H9 (cell line): ENCODE data around the gene GIGYF1. TPM values are rescaled to one million over a fixed set of nuclear protein-coding genes. Genes with fewer than 3 reads are reported as not detected.
"Not testable (repeated sequence)": the region's sequence is repeated elsewhere in the genome, so short reads cannot be mapped to it uniquely, and the experiment has no call there.

Experiments used
- DNase-seq: peaks from one replicate; pipeline ENCODE4 v3.0.0-alpha.2; 2017
- H2AFZ ChIP-seq: one replicate; pipeline ENCODE4 v1.6.1; 2013; ENCODE audit warnings: mild to moderate bottlenecking, low read length, control low read depth, moderate library complexity
- H2AK5ac ChIP-seq: 2 replicates; pipeline ENCODE4 v1.6.1; 2013; ENCODE audit warnings: low read length, control low read depth, mixed read lengths; ENCODE audit not compliant: insufficient read length
- H2BK120ac ChIP-seq: one replicate; pipeline ENCODE4 v1.6.1; 2013; ENCODE audit warnings: low read depth, mild to moderate bottlenecking, low read length, control low read depth, inconsistent platforms; ENCODE audit not compliant: poor library complexity, severe bottlenecking
- H2BK12ac ChIP-seq: 2 replicates; pipeline ENCODE4 v1.6.1; 2013; ENCODE audit warnings: low read length, control low read depth, mixed read lengths, low read depth; ENCODE audit not compliant: insufficient read length
- H2BK15ac ChIP-seq: 2 replicates; pipeline ENCODE4 v1.6.1; 2013; ENCODE audit warnings: low read depth, low read length, control low read depth
- H2BK20ac ChIP-seq: one replicate; pipeline ENCODE4 v1.6.1; 2013; ENCODE audit warnings: low read depth, mild to moderate bottlenecking, low read length, control low read depth, inconsistent platforms; ENCODE audit not compliant: poor library complexity, severe bottlenecking
- H2BK5ac ChIP-seq: 2 replicates; pipeline ENCODE4 v1.6.1; 2013; ENCODE audit warnings: low read length, control low read depth, mixed read lengths; ENCODE audit not compliant: insufficient read length
- H3K14ac ChIP-seq: 2 replicates; pipeline ENCODE4 v1.6.1; 2013; ENCODE audit warnings: low read length, control low read depth; ENCODE audit not compliant: insufficient read depth
- H3K18ac ChIP-seq: 2 replicates; pipeline ENCODE4 v1.6.1; 2013; ENCODE audit warnings: low read depth, mild to moderate bottlenecking, mixed read lengths, low read length, control low read depth; ENCODE audit not compliant: insufficient read length
- H3K23ac ChIP-seq: 2 replicates; pipeline ENCODE4 v1.6.1; 2013; ENCODE audit warnings: low read length, control low read depth, mixed read lengths, low read depth; ENCODE audit not compliant: insufficient read length
- H3K23me2 ChIP-seq: 2 replicates; pipeline ENCODE4 v1.6.1; 2013; ENCODE audit warnings: low read depth, mild to moderate bottlenecking, mixed read lengths, low read length, control low read depth; ENCODE audit not compliant: insufficient read length, poor library complexity, severe bottlenecking
- H3K27ac ChIP-seq: 2 replicates; pipeline ENCODE4 v1.5.1; 2013; ENCODE audit warnings: low read length, control low read depth, mixed read lengths, low read depth; ENCODE audit not compliant: insufficient read length
- H3K27me3 ChIP-seq: 2 replicates; pipeline ENCODE4 v1.6.1; 2013; ENCODE audit warnings: low read length, control low read depth, inconsistent platforms; ENCODE audit not compliant: insufficient read depth
- H3K4ac ChIP-seq: 2 replicates; pipeline ENCODE4 v1.6.1; 2013; ENCODE audit warnings: low read depth, mild to moderate bottlenecking, control low read depth, inconsistent platforms, low read length, moderate library complexity
- H3K4me1 ChIP-seq: 2 replicates; pipeline ENCODE4 v1.6.1; 2013; ENCODE audit warnings: low read length, control low read depth, inconsistent platforms; ENCODE audit not compliant: insufficient read depth
- H3K4me2 ChIP-seq: 2 replicates; pipeline ENCODE4 v1.6.1; 2013; ENCODE audit warnings: low read length, control low read depth, mixed read lengths; ENCODE audit not compliant: insufficient read length, insufficient read depth
- H3K56ac ChIP-seq: 2 replicates; pipeline ENCODE4 v1.6.1; 2013; ENCODE audit warnings: low read depth, mild to moderate bottlenecking, mixed read lengths, low read length, control low read depth; ENCODE audit not compliant: insufficient read length
- H3K79me1 ChIP-seq: 2 replicates; pipeline ENCODE4 v1.6.1; 2013; ENCODE audit warnings: low read depth, mild to moderate bottlenecking, moderate library complexity, low read length, control low read depth, inconsistent platforms; ENCODE audit not compliant: insufficient read depth, poor library complexity, severe bottlenecking
- H3K79me2 ChIP-seq: 2 replicates; pipeline ENCODE4 v1.6.1; 2013; ENCODE audit warnings: low read length, control low read depth, inconsistent platforms; ENCODE audit not compliant: insufficient read depth
- H3K9ac ChIP-seq: 2 replicates; pipeline ENCODE4 v1.6.1; 2013; ENCODE audit warnings: low read length, control low read depth, mixed read lengths; ENCODE audit not compliant: insufficient read length; ENCODE audit errors: extremely low read depth
- H3K9me3 ChIP-seq: one replicate; pipeline ENCODE4 v1.6.1; 2013; ENCODE audit warnings: low read depth, low read length, inconsistent platforms; ENCODE audit not compliant: control insufficient read depth
- H3T11ph ChIP-seq: one replicate; pipeline ENCODE4 v1.6.1; 2013; ENCODE audit warnings: mild to moderate bottlenecking, low read length, control low read depth, inconsistent platforms
- H4K20me1 ChIP-seq: one replicate; pipeline ENCODE4 v1.6.1; 2013; ENCODE audit not compliant: control insufficient read depth, insufficient read length, insufficient read depth
- H4K5ac ChIP-seq: 2 replicates; pipeline ENCODE4 v1.6.1; 2013; ENCODE audit warnings: low read depth, mild to moderate bottlenecking, mixed read lengths, low read length, control low read depth; ENCODE audit not compliant: insufficient read length
- H4K8ac ChIP-seq: replicated peaks from 2 replicates; pipeline ENCODE4 v1.6.1; 2013; ENCODE audit warnings: low read length, control low read depth, mixed read lengths, low read depth; ENCODE audit not compliant: insufficient read length
- H4K91ac ChIP-seq: 2 replicates; pipeline ENCODE4 v1.6.1; 2013; ENCODE audit warnings: low read depth, mild to moderate bottlenecking, moderate library complexity, mixed read lengths, low read length, control low read depth; ENCODE audit not compliant: insufficient read length
- H3K27ac Mint-ChIP-seq, 3 experiments: 2 replicates in 2 of 3; 3 replicates in 1 of 3; pipeline ENCODE4 v1.8.0; 2020 to 2021; ENCODE audit warnings: mixed read lengths in 3 of 3, mild to moderate bottlenecking in 1 of 3, moderate library complexity in 1 of 3
- H3K27me3 Mint-ChIP-seq: 2 replicates; pipeline ENCODE4 v1.8.0; 2021; ENCODE audit warnings: low read depth, mild to moderate bottlenecking, moderate library complexity, mixed read lengths
- H3K36me3 Mint-ChIP-seq, 3 experiments: 2 replicates in 2 of 3; 3 replicates in 1 of 3; pipeline ENCODE4 v1.8.0; 2020 to 2021; ENCODE audit warnings: low read depth in 3 of 3, mixed read lengths in 3 of 3; ENCODE audit not compliant: insufficient read depth in 1 of 3
- H3K4me1 Mint-ChIP-seq, 2 experiments: 2 replicates each; pipeline ENCODE4 v1.8.0; 2020; ENCODE audit warnings: mixed read lengths in 2 of 2
- H3K4me3 Mint-ChIP-seq, 2 experiments: 2 replicates in 1 of 2; 3 replicates in 1 of 2; pipeline ENCODE4 v1.8.0; 2020 to 2021; ENCODE audit warnings: mild to moderate bottlenecking in 2 of 2, mixed read lengths in 2 of 2, moderate library complexity in 1 of 2
- H3K9me3 Mint-ChIP-seq, 2 experiments: 2 replicates in 1 of 2; 3 replicates in 1 of 2; pipeline ENCODE4 v1.8.0; 2020; ENCODE audit warnings: mild to moderate bottlenecking in 2 of 2, mixed read lengths in 2 of 2, moderate library complexity in 1 of 2
- WGBS: extraction: QIAGEN DNeasy Blood & Tissue Kit; methylation state at CpG from one replicate; pipeline ENCODE4 v1.1.7; 2013; ENCODE audit warnings: missing lambda C conversion rate, low lambda C conversion rate, mixed read lengths; ENCODE audit not compliant: insufficient read length; ENCODE audit errors: extremely low coverage; 5-methylcytosine and 5-hydroxymethylcytosine counted together
- total RNA-seq: library from RNA; stranded (reverse); gene quantifications from 2 replicates; pipeline ENCODE4 v1.2.1, GENCODE V29; 2021
- TF ChIP-seq, protein P1 (sequence below): fragments of 200-600 bp; sonication (generic); conservative IDR thresholded peaks from 3 replicates; pipeline ENCODE4 v1.8.0; 2021; ENCODE audit warnings: antibody characterized with exemption, mild to moderate bottlenecking

GIGYF1 gene
- total RNA-seq, 1 experiment from 2014 or later: 104 TPM

DNA sequence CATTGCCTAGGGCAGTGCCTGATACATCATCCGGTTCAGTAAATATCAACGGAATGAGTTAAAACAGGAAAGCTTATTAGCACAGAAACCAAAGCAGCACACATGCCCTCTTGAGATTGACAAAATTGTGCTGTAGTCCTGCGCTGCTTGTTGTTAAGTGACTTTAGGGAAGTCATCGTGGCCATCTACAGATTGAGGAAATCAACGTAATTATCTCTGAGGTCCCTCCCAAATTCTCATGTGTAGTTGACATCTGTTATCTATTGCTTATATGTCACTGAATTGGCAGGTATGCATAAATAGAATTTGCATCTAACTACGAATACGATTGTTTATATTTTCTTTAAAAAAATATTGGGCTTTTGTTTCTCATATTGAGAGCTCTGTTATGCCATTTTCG lies 24.0 kb downstream of the GIGYF1 start:
- Histone ChIP-seq H4K20me1 (no peaks in the 10 kb centered on the region), H3K4ac (no peak overlapping the region), H2BK20ac (no peak overlapping the region), H4K91ac (no peak overlapping the region), H3T11ph (no peak overlapping the region), H4K8ac (no peak overlapping the region), H2BK12ac (no peak overlapping the region), H2AFZ (no peak overlapping the region), H3K9me3 (no peaks in the 10 kb centered on the region), H2BK5ac (no peak overlapping the region), H3K18ac (no peak overlapping the region), H3K9ac (no peak overlapping the region), H2BK15ac (no peak overlapping the region), H2BK120ac (no peak overlapping the region), H3K4me2 (no peak overlapping the region), H3K4me1 (no peaks in the 10 kb centered on the region), H3K79me1 (no peaks in the 10 kb centered on the region), H3K23ac (no peak overlapping the region), H3K79me2 (no peaks in the 10 kb centered on the region), H3K23me2 (peaks cover 13% of the 10 kb centered on the region), H3K56ac (no peak overlapping the region), H2AK5ac (no peak overlapping the region), H3K27me3 (no peaks in the 10 kb centered on the region), H4K5ac (no peak overlapping the region), H3K27ac (no peak overlapping the region), H3K14ac (no peak overlapping the region)
- no peak for DNase-seq
- Mint-ChIP-seq H3K9me3 (no peaks in the 10 kb centered on the region; a peak in 2 of 5 replicates), H3K27ac (no peak overlapping the region), H3K4me3 (no peak overlapping the region), H3K36me3 (no peaks in the 10 kb centered on the region; a peak in 1 of 7 replicates), H3K4me1 (peaks cover 7 to 8% of the 10 kb centered on the region in 2 experiments), H3K27me3 (peaks cover 48% of the 10 kb centered on the region)
- WGBS: no CpG with 5 or more reads among the region's 8 CpGs
- TF ChIP-seq, protein P1, sequence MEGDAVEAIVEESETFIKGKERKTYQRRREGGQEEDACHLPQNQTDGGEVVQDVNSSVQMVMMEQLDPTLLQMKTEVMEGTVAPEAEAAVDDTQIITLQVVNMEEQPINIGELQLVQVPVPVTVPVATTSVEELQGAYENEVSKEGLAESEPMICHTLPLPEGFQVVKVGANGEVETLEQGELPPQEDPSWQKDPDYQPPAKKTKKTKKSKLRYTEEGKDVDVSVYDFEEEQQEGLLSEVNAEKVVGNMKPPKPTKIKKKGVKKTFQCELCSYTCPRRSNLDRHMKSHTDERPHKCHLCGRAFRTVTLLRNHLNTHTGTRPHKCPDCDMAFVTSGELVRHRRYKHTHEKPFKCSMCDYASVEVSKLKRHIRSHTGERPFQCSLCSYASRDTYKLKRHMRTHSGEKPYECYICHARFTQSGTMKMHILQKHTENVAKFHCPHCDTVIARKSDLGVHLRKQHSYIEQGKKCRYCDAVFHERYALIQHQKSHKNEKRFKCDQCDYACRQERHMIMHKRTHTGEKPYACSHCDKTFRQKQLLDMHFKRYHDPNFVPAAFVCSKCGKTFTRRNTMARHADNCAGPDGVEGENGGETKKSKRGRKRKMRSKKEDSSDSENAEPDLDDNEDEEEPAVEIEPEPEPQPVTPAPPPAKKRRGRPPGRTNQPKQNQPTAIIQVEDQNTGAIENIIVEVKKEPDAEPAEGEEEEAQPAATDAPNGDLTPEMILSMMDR: no peak

DNA sequence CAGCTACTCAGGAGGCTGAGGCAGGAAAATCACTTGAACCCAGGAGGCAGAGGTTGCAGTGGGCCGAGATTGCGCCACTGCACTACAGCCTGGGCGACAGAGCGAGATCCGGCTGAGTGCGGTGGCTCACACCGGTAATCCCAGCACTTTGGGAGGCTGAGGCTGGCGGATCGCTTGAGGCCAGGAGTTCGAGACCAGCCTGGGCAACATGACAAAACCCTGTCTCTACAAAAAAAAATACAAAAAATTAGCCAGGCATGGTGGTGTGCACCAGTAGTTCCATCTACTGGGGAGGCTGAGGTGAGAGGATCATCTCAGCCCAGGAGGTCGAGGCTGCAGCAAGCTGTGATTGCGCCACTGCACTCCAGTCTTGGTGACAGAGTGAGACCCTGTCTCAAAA lies 24.9 kb downstream of the GIGYF1 start:
- not testable (repeated sequence) for H3K56ac ChIP-seq, H3K18ac ChIP-seq, H3K23me2 ChIP-seq, DNase-seq, H2BK15ac ChIP-seq, H3K14ac ChIP-seq, H3T11ph ChIP-seq, H3K79me2 ChIP-seq, H3K4me2 ChIP-seq, H3K36me3 Mint-ChIP-seq, H3K27ac Mint-ChIP-seq, H3K9me3 ChIP-seq, H4K8ac ChIP-seq, H3K4me3 Mint-ChIP-seq, H2AK5ac ChIP-seq, H4K5ac ChIP-seq, H3K9ac ChIP-seq, H2BK120ac ChIP-seq, H3K27me3 ChIP-seq, H2BK12ac ChIP-seq, H4K91ac ChIP-seq, H3K27ac ChIP-seq, H3K4me1 Mint-ChIP-seq, H3K4me1 ChIP-seq, H2BK20ac ChIP-seq, H3K23ac ChIP-seq, H2AFZ ChIP-seq, H3K9me3 Mint-ChIP-seq, H4K20me1 ChIP-seq, H2BK5ac ChIP-seq, H3K79me1 ChIP-seq, H3K4ac ChIP-seq
- peaks cover 48% of the 10 kb centered on the region for H3K27me3 Mint-ChIP-seq
- WGBS: no CpG with 5 or more reads among the region's 12 CpGs
